Measurements from ENCODE around the gene GABRD.
"Not testable (repeated sequence)": the region's sequence is repeated elsewhere in the genome, so short reads cannot be mapped to it uniquely, and the experiment has no call there.

Gene GABRD

DNA sequence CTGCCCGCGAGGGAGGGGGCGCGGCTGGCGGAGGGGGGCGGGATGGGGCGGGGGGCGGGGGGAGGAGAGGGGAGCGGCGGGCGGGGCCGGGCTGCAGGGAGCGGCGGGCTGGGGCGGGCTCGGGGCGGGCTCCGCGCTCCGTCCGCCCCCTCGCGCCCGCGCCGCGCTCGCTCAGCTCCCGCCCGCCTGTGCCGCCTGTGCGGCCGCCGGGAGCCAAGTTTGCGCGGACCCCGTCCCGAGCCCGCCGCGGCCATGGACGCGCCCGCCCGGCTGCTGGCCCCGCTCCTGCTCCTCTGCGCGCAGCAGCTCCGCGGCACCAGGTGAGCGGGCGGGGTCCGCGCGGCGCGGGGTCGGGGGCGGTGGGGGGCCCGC is at the start of gene GABRD:
Gene GABRD (plus strand): TSS at position 174 of the 372 bp plus-strand sequence. CDS start 79 bp downstream, at position 253.
- no peak for DNase-seq

DNA sequence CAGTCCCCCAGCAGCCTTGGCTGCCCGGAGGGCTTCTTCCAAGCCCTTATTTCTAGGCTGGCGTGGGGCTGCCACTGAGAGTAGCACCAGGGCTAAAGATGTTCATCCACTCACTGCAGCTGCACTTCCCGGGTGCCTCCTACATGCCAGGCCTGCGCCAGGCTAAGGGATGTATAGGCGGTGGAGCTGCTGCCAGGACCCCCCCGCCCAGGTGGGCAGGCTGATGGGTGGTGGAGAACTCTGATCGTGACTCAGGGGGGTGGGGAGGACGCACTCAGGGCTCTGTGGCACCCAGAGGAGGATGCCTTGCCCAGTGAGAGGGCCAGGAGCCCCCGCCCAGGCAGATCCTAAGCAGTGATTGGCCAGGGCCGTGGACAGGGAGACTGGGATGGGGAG is 49.6 kb upstream of the GABRD start:
- DNase-seq: no peak

DNA sequence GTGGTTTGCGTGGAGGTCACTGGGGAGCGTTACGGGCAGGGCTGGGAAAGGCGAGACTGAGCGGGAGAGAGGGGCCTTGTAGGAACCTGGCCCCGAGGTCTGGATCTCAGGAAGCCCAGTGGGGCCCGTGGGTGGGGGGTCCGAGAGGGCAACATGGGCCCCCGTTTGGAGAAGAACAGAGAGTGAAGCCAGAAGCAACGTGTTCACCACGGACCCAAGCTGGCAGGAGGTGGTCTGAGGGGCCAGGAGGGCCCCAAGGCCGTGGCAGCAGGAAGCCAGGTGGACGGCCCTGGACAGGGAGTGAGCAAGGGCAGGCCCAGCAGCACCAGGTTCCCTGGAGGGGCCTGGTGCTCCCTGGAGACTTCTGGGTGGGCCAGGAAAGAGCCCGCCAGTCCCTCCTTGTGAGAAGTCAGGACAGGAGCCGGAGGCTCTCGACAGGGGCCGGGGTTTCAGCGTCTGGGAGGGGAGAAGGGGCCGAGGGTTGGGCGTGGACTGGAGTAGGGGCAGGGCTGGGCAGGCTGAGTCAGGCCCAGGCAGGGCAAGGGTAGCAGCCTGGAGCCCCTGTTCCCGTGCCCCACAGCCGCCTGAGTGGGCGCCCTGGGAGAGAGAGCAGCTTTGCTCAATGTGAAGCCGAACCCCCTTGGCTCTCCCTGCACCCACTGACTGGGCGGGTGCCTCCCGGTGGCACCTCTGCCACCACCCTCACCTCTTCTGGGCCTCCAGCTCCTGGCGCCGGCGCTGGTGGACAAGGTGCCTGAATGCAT is 49.0 kb upstream of the GABRD start:
- DNase-seq: no peak

DNA sequence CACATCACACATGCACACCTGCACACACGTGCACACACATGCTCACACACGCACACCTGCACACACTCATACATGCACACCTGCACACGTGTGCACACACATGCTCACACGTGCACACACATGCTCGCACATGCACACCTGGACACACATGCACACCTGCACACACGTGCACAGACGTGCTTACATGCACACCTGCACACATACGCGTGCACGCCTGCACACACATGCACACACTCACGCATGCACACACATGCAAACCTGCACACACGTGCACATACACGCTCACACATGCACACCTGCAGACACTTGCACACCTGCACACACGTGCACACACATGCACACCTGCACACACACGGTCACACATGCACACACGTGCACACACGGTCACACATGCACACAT is 48.1 kb upstream of the GABRD start:
- no peak for DNase-seq

- DNase-seq: no peak
These were observed 47.5 kb upstream of the GABRD start for GRCh38 chr1:1971688-1972087.

- DNase-seq: no peak
These were observed 46.0 kb upstream of the GABRD start for GRCh38 chr1:1972976-1973715.

DNA sequence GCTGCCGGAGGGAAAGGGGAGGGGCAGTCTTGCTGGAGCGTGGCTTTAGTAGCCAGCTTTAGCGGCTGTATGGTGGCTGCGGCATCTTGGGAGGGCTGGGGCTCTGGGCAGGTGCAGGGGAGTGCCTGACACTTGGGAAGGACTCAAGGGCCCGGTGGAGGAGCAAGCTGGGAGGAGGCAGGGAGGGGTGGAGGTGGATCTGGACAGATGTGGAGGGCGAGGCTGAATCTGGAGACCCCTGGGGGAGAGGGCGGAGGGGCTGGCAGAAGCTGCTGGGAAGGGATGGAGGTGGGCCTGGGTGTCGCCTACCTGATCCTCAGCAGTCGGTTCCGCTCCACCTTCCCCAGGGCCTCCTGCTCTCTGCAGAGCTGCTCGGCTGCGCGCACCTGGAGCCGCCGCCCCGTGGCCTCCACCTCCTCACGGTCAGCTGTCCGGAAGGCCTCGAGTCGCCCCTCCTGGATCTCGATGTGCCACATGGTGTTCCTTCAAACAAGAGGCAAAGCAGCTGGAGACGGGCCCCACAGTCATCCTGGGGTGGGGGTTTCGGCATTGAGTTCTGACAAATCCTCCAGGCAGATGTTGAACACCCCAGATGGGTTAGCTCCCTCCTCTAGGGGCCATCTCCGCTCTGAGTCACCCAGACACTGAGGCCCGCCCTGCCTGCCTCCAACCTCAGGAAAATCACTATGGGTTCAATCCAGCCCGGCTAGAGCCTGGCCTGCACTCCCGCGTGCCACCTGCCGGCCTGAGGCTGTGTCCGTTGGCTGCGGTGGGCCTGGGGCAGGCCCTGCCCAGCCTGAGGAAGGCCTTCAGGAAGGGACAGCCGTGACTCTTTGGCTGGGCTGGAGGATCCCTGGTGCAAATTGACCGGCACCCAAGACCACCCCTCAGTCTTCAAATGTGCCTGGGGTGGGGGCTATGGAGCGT is 45.2 kb upstream of the GABRD start:
- no peak for DNase-seq

DNA sequence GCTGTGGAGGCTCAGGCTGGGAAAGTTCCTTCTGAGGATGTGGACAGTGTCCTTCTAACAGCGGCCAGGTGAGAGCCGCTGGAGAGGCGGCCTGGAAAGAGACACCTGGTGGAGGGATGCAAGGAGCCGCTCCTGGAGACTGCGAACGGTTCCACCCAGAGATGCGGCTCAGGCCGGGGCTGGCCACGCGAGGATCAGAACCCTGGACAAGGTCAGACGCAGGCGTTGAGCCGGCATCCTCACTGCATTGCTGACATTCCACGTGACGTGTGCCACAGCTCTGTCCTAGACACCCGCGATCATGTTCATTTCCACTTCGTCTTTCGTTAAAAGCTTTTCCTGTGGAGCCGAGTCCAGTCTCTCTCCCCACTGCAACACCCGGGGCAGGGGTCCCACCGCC is 44.3 kb upstream of the GABRD start:
- DNase-seq: no peak

- no peak for DNase-seq
These were observed 43.6 kb upstream of the GABRD start for GRCh38 chr1:1975535-1975934.

GRCh38 chr1:1976031-1976430 is 43.1 kb upstream of the GABRD start:
- no peak for DNase-seq

GRCh38 chr1:1978108-1978507 is 41.0 kb upstream of the GABRD start:
- DNase-seq: no peak

DNA sequence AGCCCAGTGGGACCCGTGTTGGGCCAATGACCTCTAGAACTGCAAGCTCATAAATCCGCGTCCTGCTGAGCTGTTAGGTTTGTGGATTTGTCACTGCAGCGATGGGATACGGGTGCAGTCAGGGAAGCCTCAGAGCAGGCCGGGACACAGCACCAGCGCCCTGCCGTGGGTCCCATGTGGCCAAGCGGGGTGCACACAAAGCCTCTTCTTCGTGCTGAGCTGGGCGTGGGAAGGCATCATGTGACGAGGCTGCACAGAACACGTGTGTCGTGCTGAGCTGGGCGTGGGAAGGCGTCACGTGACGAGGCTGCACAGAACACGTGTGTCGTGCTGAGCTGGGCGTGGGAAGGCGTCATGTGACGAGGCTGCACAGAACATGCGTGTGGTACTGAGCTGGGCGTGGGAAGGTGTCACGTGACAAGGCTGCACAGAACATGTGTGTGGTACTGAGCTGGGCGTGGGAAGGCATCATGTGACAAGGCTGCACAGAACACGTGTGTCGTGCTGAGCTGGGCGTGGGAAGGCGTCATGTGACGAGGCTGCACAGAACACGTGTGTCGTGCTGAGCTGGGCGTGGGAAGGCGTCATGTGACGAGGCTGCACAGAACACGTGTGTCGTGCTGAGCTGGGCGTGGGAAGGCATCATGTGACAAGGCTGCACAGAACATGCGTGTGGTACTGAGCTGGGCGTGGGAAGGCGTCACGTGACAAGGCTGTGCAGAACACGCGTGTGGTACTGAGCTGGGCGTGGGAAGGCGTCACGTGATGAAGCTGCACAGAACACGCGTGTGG is 40.3 kb upstream of the GABRD start:
- not testable (repeated sequence) for DNase-seq

DNA sequence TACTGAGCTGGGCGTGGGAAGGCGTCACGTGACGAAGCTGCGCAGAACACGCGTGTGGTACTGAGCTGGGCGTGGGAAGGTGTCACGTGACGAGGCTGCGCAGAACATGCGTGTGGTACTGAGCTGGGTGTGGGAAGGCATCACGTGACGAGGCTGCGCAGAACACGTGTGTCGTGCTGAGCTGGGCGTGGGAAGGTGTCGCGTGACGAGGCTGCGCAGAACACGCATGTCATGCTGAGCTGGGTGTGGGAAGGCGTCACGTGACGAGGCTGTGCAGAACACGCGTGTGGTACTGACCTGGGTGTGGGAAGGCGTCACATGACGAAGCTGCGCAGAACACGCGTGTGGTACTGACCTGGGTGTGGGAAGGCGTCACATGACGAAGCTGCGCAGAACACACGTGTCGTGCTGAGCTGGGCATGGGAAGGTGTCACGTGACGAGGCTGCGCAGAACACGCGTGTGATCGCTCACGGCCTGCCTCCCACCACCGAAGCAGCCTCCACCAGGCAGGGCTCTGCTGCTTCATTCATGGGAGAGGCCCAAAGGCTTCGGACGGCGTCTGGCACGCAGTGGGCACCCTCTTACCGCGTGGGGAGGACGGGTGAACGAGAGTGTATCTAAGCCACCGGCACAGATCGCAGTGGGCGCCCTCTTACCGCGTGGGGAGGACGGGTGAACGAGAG is 39.5 kb upstream of the GABRD start:
- DNase-seq: no peak

DNA sequence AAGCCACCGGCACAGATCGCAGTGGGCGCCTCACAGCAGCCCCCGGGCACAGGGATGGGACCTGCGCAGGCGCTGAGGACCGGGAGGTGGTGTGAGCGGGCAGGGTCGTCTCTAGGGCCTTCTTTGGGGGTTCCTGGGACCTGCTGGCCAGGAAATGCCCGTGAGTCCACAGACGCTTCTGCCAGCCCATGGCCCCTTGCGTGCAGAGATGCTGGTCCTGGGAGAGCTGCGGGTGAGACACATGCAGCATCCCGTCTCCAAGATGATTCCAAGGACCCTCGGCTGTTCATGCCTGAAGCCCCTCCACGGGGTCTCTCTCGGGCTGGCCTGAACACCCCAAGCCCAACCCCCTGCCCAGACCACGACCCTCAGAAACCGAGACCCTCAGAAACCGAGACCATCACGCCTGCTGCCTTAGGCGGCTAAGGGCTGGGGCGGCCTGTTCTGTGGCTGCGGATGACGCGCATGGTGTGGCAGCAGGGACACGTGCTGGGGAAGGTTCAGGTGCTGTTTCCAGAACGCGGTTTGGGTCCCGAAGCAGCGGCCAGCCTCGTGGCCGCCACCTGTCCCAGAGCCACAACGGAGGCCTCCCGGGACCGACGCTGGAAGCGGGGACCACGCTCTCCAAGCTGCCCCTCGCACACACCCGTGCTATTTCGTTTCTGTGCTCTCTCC is 38.5 kb upstream of the GABRD start:
- no peak for DNase-seq

- DNase-seq: no peak
These were observed 38.0 kb upstream of the GABRD start for GRCh38 chr1:1981142-1981500.

DNA sequence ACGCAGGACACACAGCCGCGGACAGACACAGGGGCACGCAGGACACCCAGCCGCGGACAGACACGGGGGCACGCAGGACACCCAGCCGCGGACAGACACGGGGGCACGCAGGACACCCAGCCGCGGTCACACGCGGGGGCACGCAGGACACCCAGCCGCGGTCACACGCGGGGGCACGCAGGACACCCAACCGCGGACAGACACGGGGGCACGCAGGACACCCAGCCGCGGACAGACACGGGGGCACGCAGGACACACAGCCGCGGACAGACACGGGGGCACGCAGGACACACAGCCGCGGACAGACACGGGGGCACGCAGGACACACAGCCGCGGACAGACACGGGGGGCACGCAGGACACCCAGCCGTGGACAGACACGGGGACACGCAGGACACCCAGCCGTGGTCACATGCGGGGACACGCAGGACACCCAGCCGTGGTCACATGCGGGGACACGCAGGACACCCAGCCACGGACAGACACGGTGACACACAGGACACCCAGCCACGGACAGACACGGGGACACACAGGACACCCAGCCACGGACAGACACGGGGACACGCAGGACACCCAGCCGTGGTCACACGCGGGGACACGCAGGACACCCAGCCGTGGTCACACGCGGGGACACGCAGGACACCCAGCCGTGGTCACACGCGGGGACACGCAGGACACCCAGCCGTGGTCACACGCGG is 37.4 kb upstream of the GABRD start:
- DNase-seq: not testable (repeated sequence)

DNA sequence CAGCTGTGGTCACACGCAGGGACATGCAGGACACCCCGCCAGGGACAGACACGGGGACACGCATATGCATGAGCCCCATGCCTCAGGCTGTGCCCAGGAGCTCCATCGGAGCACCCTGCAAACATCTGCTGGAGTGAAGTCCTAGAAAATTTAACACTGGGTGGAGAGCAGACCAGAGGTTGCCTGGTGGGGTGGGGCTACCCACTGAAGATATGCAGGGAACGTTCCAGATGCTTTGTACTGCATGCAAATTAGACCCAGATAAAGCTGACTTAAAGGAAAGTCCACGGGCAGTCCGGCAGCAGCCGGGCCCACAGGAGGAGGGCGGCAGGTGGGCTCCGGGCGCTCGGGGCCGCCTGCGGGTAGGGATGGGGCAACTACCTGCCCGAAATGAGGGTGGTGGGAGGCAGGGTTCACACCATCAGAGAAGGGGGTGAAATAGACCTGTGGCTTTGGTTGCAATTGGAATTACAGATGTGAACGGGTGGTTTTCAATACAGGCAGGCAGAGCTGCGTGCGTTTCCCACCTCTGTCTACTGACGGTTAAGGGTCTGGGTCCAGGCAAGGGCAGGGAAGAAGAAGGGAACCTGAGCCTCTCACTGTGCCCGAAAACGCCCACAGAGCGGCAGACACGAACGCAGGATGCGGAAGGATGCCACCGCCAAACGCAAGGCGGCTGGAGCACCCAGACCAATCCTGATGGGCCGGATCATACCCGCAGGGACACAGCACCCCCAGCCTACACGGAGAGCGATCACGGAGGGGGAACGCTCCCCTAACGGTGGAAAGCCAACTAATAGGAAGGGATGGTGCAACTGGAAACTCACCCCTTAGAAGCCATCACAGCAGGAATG is 36.5 kb upstream of the GABRD start:
- no peak for DNase-seq

- no peak for DNase-seq
These were observed 34.5 kb upstream of the GABRD start for GRCh38 chr1:1984560-1985070.

DNA sequence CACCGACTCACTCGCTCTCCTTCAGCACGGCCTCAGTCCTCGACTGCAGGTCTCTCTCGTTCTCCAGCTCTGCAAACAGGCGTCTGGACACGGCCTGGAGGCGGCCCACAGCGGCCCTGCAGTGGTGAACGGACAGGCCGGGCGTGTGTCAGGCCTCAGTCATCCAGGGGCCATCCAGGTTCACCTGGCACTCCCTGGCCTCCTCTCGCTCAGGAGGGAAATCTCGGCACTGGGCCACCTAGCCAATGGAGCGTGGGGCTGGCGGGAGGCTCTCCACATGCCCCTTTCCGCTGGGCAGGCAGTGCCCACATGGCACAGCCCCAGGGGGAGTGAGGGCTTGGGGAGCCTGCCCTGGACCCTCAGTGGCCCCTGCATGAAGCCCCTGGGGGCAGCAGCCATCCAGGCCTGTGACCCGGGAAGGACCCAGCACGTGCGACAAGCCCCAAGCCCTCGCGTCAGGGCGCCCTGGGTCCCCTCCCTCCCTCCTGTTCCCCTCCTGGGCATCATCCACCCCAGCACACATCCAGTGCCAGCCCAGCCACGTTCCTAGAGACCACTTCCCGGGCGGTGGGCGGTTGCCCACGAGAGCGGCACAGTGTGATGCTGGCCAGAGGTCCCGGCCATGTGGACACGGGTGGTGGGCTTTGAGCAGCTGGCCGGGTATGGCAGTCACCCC is 33.6 kb upstream of the GABRD start:
- DNase-seq: no peak
